Left colon (tissue), 2 donors: ENCODE measurements around the gene NKD1. TPM values are rescaled to one million over a fixed set of nuclear protein-coding genes. Genes with fewer than 3 reads are reported as not detected.

Experiments used
- ATAC-seq: fragments of 200-7000 bp; cut with Tn5 transposase; one replicate; pipeline ENCODE4 v1.9.1; 2020; ENCODE audit warnings: mild to moderate bottlenecking, moderate library complexity
- DNase-seq, 2 donors: peaks; one replicate each; pipeline ENCODE4 v3.0.0-alpha.2; 2020
- intact Hi-C, 2 donors: fragments of 100-400 bp; cut with DNase I in 1 of 2; cut with micrococcal nuclease in 1 of 2; formaldehyde crosslinking; loops; one replicate each; pipeline versions ENCODE4 v1.11.2 to v1.14.0; 2022; cut with DNase I, micrococcal nuclease
- total RNA-seq, 2 donors: library from RNA; stranded (reverse); fragmentation: NEBNext Ultra II Directional; extraction: Animal tissue kit (Norgen Biotek cat#: 25700); gene quantifications; one replicate each; pipeline ENCODE4 v1.2.1, GENCODE V29; 2021
- donor health status: DM: no; HTN: no; CAD: no.
- donor health status: DM: yes; HTN: yes; CAD: no.

Gene NKD1
- total RNA-seq, 2 donors from 2014 or later, result 1.6 to 5.6 TPM

DNA sequence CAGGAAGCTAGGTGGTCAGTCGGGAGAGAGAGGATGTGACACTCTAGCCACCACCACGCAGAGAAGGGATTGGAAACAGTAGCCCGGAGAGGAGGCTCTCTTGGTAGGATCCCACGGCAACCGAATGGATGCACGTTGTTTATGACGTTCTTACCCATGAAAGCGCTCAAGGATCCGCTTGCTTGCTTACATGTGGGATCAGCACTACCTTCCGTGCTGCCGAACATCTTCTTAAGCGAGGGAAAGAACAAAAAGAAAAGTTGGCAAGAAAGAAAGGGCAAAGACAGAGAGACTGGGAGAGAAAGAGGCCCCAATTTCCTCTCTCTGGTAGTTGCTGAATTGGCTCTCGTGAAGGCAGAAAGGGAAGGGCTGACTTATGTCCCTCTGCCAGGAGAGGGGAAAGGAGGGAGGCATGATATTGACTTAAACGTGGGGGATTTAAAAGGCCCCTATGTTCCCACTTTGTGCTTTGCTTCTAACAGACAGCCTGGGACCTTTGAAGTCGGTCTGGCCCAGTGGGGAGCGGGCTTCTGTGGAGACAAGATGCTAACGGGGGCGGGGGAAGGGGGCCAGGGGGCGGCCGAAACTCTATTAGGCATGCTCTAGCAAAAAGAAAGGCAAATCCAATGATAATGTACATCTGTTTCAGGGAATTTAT lies 97.5 kb downstream of the NKD1 start:
- DNase-seq, result no peak
- intact Hi-C loops, result no loop called here
- no peak for ATAC-seq

DNA sequence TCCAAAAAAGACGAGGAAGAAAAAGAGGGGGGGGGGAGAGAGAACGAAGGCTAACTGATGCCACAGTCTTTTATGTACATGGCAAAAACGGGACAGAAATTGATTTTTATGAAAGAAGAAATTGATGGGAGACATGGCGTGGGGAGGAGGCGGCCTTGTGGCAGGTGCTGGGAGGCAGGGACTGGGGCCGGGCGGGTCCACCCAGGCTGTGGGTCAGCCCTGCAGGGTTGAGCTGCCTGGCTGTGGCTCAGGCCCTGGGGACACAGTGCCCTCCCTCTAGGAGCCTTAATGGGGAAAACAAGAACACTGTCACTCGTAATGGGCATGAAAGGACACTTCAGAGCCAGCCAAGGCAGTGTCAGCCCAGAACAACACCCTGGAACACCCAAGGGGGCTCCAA lies 98.1 kb downstream of the NKD1 start:
- DNase-seq (no peak), ATAC-seq (no peak)
- intact Hi-C loops, result no loop called here

DNA sequence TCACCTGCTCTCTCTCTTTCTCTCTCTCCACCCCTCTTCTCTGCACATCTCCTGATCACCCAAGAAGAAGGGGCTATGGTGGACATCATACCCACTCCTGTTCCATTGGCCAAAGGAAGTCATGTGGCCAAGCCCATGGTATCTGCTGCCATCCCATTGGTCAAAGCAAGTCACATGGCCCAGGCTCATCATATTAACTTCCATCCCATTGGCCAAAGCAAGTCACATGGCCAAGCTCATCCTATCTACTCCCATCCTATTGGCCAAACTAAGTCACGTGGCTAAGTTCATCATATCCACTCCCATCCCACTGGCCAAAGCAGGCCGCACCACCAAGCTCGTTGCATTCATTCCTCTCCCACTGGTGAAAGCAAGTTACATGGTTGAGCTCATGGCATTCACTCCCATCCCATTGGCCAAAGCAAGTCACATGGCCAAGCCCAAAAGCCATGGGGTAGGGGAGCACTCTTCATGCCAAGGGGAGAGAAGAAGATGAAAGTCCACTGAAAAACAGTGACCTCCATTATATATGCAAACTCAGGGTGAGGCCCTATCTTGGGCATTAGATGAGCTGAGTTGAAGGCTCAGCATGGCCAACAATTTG lies 103.7 kb downstream of the NKD1 start:
- DNase-seq, result no peak
- no peak for ATAC-seq
- intact Hi-C loops, result no loop called here

DNA sequence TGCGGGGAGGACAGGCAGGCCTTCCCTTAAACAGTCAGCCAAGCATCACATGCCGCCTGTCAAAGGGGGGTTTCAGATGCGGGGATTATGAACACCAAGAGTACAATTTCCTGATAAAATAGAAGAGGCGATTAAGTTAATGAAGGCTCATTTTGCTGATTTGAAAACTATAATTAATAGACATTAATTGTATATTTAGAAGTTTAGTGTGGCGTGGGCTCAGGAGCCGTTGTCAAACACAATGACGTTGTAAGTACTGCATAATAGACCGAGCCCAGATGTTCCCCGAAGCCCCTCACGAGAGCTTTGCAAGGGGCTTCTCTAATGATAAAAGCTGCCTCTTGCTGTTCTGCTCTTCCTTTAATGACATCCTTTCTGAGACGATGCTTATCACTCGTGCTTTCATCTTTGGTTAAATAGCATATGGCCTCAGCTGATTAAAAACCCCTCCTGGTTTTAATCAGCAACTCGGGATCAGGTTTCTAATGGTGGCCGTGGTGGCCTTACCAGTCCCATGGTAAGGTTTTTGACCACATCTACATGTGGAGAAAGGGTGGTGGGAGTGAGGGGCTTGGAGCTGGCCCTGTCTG lies 104.7 kb downstream of the NKD1 start:
- DNase-seq (no peak), ATAC-seq (no peak)
- intact Hi-C loops, result no loop called here

DNA sequence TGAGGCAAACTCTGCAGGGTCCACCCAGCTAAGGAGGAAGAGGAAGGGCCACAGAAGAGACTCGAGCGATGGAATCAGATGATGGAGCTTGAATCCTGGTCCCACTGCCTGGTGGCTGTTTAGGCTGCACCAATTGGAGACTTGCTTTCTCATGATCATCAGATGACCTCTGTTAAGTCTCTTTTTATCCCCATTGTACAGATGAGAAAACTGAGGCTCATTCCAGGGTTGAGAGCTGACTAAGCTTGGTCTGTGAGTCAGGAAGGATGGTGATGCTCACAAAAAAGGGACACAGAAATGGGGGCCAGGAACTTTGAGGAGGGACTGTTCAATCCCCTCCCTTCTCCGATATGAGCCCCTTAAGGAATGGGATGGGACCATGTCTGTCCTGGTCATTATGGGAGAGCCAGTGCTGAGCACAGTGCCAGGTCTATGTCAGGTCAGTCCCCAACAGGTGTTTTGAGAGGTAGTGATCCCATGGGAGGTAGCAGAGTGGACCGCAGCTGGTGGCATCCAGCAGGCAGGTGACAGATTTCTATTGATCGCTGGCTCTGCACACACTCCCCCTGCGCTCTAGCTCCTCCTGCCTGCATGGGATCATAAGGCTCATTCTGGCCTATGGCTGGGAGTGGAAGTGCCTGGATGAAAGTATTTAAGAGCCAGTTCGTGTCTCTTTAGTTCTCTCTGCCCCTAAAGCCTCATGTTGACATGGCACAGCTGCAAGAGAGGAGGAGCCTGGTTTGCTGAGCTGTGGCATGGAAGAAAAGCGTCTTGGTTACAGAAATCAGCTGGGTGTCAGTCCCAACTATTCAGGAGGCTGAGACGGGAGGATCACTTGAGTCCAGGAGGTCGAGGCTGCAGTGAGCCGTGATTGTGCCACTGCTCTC lies 105.7 kb downstream of the NKD1 start:
- intact Hi-C loops, result no loop called here
- no peak for ATAC-seq
- no peak for DNase-seq

DNA sequence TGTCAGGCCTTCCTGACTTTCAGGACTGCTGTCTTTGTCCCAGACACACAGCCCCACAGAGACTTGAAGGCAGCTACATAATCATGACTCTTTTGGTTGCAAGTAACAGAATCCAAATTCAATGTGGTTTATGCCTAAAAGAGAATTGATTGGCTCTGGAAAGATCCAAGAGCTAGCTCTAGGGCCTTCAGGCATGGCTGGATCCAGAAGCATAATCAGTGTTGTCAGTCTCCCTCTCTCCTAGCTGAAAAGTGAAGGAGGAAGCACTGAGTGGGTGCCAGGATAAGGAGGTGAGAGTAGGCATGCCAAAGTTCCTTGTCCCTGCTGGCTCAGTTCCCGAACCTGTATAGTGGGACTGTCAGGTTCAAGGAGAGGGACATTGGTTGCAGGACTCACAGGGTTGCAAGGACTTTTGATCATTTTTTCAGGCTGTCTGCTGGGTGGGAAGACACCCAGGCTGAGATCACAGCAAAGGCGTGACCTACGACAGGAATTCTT lies 107.4 kb downstream of the NKD1 start:
- intact Hi-C loops, result no loop called here
- no peak for DNase-seq
- ATAC-seq, result no peak

DNA sequence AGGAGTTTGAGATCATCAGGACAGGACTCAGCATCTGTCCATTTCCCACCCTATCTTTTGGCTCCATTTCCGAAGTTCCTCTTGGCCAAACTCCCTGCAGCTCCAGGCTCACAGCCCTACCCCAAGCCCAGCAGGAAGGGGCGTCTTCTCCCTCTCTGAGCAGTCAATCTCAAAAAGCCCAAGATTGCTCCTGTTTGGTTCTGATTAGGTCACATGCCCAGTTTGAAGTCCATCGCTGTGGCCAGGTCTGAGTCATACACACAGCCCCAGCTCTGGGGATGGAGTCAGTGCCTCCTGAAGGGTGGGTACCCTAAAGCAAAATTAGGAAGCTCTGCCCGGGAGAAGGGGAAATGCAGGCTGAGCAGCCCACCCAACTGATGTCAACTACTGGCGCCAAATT lies 109.0 kb downstream of the NKD1 start:
- intact Hi-C loops, result no loop called here
- no peak for ATAC-seq
- no peak for DNase-seq

DNA sequence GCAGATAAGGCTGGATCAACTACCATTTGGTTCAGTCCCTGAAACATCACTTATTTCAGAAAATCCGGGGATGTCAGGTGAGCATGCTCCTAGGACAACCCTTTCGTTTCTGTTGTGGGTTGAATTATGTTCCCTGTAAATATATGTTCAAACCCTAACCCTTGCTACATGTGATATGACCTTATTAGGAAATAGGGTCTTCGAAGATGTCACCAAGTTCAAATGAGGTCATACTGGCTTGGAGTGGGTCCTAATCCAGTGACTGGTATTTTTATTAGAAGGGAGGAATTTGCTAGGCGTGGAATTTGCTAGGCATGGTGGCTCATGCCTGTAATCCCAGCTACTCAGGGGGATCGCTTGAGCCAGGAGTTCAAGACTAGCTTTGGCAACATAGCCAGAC lies 111.6 kb downstream of the NKD1 start:
- intact Hi-C loops, result loop anchor here (10.0 kb wide), 2 partner anchors 285 to 635 kb away; partner anchors contain the start of gene CNEP1R1 (in 1 of the 2)
- DNase-seq (no peak), ATAC-seq (no peak)

DNA sequence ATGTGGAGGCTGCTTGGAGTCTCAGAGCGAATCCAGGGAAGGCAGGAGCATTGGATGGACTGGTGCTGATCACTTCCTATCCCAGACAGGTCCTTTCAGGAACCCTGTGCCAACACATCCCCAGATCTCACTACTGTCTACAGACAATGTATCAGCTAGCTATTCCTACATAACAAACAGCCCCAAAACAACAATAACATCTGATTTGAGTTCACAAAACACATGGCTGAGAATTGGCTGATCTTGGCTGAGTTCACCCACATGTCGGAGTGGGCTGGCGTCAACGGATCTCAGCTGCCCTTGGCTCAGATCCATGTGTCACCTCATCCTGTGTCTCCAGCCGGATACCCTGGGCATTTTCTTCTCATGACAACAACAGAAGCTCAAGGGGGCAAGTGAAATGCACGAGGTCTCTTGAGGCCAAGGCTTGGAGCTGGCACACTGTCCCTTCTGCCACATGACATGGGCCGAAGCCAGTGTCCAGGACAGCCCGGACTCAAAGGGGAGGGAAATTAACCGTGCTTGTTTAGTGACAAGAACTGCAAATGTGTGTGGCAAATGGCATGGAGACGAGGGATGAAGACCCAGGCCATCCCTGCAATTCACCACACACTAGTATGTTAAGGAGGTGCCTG lies 114.2 kb downstream of the NKD1 start:
- ATAC-seq (no peak), DNase-seq (no peak)
- intact Hi-C loops, result loop anchor here (10.0 kb wide), 2 partner anchors 288 to 638 kb away; partner anchors contain the start of gene CNEP1R1 (in 1 of the 2)

DNA sequence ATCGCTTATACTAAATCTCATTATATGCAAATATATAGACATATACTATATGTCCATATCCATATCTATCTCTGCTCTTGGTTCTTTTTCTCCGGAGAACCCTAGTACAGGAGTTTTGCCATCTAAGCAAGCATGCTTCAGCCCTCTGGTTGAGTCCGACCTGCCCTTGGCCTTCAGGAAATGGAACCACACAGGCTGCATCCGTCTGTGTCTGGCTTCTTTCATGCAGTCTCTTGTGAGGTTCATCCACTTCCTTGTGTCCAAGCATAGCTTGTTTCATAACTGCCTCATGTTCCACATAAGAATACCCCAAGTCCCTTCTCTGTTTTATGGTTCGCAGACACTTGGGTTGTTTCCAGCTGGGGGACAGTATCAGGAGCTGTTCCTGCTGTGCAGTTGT lies 116.1 kb downstream of the NKD1 start:
- DNase-seq, result no peak
- intact Hi-C loops, result loop anchor here (10.0 kb wide), 2 partner anchors 289 to 639 kb away; partner anchors contain the start of gene CNEP1R1 (in 1 of the 2)
- ATAC-seq, result no peak

DNA sequence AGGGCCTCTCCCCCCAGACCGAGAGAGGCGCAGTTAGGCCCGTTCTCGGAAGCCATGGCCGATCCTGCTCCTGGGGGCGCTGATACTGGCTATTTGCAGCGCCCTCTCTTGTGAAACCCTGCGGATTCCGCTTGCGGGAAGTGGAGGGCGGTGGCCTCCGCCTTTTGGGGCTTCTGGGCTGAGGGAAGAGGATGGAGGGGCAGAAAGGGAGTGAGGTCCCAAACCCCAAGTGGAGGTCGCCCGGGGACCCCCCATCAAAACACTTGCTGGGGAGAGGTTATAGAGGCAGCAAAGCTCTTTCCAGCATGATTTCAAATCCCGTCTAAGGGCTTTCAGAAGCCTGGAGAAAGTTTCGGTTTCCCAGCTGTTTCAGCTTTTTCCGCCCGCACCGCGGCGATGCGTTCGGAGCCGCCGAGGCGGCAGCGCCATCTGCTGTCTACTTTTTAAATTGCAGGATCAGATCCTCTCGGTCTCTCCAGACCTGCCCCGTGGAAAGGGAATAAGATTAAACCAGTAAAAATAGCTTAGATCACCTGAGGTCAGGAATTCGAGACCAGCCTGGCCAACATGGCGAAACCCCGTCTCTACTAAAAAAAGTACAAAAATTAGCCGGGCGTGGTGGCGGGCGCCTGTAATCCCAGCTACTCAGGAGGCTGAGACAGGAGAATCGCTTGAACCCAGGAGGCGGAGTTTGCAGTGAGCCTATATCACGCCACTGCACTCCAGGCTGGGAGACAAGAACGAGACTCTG lies 117.1 kb downstream of the NKD1 start:
- intact Hi-C loops, result loop anchor here (5.0 to 10.0 kb wide), 3 partner anchors 291 to 641 kb away; partner anchors contain the start of gene CNEP1R1 (in 1 of the 2)
- DNase-seq (peak; percentile 53 to 85), ATAC-seq (peak; percentile 84)

DNA sequence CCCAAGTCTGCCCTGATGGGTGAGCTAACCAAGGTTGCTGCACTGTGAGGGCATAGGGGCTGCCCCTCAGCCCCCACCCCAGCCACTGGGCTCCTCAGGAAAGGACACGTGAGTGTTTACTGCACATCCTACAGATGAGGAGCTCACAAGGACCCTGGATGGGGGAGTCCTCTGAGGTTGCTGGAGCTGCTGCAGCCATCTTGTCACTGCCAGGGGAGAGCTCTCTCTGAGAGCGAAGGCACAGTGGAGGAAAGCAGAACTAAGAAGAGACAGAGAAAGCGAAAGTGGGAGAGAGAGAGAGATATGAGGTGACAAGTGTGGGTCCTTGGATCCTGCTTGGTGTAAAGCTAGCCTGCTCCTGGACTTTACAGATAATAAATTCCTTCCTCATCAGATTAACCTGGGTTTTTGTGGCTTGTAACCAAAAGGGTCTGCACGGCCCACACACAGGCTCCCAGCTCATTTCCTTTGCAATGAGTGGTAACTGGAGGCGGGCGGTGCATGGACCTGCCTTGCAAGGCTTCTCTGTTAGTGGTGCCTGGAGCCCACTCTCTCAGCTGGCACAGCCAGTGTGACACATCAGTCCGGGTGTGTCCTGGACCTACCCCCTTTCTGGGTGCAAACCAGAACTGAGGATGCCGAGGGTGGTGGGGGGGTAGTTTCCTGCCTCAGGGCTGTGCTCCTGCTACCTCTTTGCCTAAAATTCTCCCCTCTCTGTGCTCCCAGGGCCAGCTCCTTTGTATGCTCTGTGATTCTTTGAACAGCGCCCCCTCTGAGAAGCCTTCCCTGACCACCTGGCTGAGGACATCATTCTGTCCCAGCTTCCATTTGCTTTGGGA lies 118.7 kb downstream of the NKD1 start:
- intact Hi-C loops, result loop anchor here (5.0 to 10.0 kb wide), 3 partner anchors 292 to 642 kb away; partner anchors contain the start of gene CNEP1R1 (in 1 of the 2)
- ATAC-seq (no peak), DNase-seq (no peak)

DNA sequence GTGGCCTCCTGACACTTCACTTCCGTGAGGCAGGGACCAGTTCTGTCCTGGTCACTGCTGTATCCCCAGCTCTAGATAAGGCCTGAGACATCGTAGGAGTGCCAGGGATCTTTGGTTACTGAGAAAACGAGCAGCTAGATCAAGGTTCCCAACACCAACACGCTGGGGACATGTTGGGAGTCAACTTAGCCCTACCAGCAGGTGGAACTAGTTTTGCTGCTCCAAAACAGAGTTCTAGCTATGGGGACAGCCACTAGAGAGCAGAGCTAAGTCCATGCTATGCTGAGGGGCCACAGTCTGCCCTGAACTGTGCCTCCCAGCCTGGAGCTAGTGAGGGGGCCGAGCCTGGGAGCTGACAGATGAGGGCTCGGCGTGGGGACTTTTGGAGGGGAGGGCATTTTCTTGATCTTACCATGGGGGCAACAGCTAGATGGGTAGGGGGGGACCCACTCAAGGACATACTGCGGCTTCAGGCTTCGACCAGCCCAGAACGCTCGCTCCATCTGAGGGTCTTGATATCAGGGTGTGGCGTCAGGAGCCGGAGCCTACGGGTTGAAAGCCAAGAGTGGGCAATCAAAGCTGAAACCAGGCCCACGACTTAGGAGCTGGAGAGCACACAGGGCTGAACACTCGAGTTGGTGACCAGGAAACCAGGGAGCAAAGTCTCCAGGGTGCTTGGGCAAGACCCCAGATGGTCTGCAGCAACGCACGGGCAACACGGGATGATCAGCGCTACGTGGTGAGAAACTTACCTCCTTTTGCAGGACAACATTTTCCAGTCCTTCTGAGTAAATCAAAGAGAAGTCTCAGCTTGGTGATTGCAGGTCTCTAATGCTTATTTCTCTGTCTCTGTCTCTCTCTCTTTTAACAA lies 119.5 kb downstream of the NKD1 start:
- intact Hi-C loops, result loop anchor here (5.0 to 10.0 kb wide), 3 partner anchors 293 to 643 kb away; partner anchors contain the start of gene CNEP1R1 (in 1 of the 2)
- DNase-seq, result no peak
- peak; percentile 24 for ATAC-seq

DNA sequence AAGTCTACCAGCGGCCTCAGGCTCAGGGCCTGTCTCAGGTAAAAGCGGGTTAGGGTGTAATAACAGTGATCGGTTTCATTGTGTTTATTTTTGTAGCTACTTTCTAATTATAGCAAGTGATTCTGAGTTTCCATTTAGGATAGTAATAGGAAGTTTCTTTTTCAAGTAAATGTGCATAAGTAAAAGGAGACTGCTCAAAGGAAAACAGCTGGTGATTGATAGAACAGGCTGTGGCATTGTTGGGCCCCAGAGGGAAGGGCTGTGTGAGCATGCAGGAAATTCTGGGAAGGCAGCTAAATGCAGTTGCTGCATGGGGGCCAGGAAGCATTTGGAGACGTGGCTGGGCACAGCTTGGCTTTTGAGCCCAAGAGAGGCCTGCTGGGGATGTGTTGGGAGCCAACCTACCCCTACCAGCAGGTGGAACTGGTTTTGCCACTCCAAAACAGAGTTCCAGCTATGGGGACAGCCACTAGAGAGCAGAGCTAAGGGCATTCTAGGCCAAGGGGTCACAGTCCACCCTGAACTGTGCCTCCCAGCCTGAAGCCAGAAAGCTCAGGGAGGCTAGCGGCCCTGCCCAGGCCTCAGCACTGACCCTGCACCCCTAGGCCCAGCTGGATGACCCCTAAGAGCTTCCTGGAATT lies 120.3 kb downstream of the NKD1 start:
- intact Hi-C loops, result loop anchor here (5.0 to 10.0 kb wide), 3 partner anchors 294 to 644 kb away; partner anchors contain the start of gene CNEP1R1 (in 1 of the 2)
- ATAC-seq, result peak; percentile 14
- no peak for DNase-seq

DNA sequence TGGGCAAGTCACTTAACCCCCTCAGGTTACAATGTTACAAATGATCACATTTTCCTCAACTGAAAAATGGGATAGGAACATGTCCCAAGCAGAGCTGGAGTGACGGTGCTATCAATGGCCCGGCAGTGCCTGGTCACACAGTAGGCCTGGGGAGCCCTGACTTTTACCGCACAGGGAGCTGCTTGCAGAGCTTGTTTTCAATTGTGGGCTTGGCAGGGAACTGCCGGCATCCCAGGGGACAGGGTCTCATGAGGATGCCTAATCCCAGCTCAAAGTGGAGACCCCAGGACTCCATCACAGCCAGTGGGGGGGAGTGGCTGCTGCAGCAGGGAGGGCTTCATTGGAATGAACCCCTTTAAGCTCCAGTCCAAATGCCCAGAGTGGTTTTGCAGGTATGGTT lies 121.5 kb downstream of the NKD1 start:
- no peak for ATAC-seq

More for the DNA sequence above, 121.5 kb downstream of the NKD1 start:
- DNase-seq, result no peak
- intact Hi-C loops, result loop anchor here (5.0 to 10.0 kb wide), 4 partner anchors 135 to 645 kb away; partner anchors contain the start of gene CNEP1R1 (in 1 of the 2)
